ENCODE results near the gene MPPED1. TPM values are rescaled to one million over a fixed set of nuclear protein-coding genes. Genes with fewer than 3 reads are reported as not detected.

Gene MPPED1
- total RNA-seq, 1 experiment from 2014 or later, result not detected

- H3K4me3 Mint-ChIP-seq (ENCODE audit: low read depth, unreplicated experiment), result no peak overlapping the region
- intact Hi-C loops (cut with micrococcal nuclease; ENCODE audit: unreplicated experiment), result no loop called here
- peaks cover 43% of the 10 kb centered on the region for H3K27me3 Mint-ChIP-seq (ENCODE audit: unreplicated experiment)
- CTCF ChIA-PET, result no interaction called here
- no TSS peak for BruUV-seq (replicated peaks)
- no peak for DNase-seq
- no peak overlapping the region for H3K27ac Mint-ChIP-seq (ENCODE audit: unreplicated experiment)
- no peaks in the 10 kb centered on the region for H3K36me3 Mint-ChIP-seq (ENCODE audit: insufficient read depth, unreplicated experiment)
- H3K9me3 Mint-ChIP-seq (ENCODE audit: low read depth, unreplicated experiment), result no peaks in the 10 kb centered on the region
- no peak for TF ChIP-seq CTCF (IDR thresholded peaks at IDR 0.05; ENCODE audit: unreplicated experiment)
- H3K4me1 Mint-ChIP-seq (ENCODE audit: low read depth, unreplicated experiment), result no peaks in the 10 kb centered on the region
These were observed 97.5 kb downstream of the MPPED1 start for GRCh38 chr22:43509337-43509736.

DNA sequence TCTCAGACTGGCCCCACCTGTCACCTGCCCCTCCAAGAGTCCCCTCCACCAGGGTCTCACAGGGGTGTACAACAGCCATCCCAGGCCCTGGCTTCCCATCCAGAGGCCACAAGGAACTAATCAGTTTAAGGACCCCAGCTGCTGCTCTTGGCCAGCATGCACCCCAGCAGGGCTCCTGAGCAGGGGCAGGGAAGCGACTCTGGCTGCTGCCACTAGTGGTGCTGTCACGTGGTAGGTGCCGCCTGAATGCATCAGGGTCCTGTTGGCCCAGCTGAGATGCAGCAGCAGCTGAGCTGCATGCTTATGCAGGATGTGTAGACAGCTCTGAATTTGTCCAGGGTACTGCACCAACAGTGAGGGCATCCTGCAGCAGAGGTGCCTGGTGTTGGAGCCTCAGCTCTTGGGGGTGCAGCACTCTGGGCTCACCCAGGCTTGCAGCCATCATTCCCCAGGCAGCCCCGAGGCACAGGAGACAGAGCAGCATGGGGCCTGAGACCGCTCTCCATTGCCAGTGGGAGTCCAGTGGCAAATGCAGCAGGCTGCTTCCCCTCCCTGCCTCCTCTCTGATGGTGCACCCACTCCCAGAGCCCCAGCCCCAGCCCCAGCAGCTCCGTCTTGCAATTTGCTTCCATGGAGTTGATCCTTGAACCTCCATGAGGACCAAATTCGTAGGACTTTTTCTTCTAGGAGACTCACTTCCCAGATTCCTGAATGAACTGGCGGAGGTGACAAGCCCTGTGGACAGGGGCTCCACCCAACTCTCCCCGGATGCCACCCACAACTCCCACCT, 98.7 kb downstream of the MPPED1 start:
- no TSS peak for BruUV-seq (replicated peaks)
- no peak for DNase-seq
- H3K4me3 Mint-ChIP-seq (ENCODE audit: low read depth, unreplicated experiment), result no peak overlapping the region
- H3K27ac Mint-ChIP-seq (ENCODE audit: unreplicated experiment), result no peak overlapping the region
- no peaks in the 10 kb centered on the region for H3K4me1 Mint-ChIP-seq (ENCODE audit: low read depth, unreplicated experiment)
- TF ChIP-seq CTCF (IDR thresholded peaks at IDR 0.05; ENCODE audit: unreplicated experiment), result no peak
- H3K9me3 Mint-ChIP-seq (ENCODE audit: low read depth, unreplicated experiment), result no peaks in the 10 kb centered on the region
- peaks cover 53% of the 10 kb centered on the region for H3K27me3 Mint-ChIP-seq (ENCODE audit: unreplicated experiment)
- H3K36me3 Mint-ChIP-seq (ENCODE audit: insufficient read depth, unreplicated experiment), result no peaks in the 10 kb centered on the region
- CTCF ChIA-PET, result no interaction called here
- intact Hi-C loops (cut with micrococcal nuclease; ENCODE audit: unreplicated experiment), result no loop called here

GRCh38 chr22:43511276-43511910, 99.6 kb downstream of the MPPED1 start:
- CTCF ChIA-PET, result no interaction called here
- Mint-ChIP-seq H3K4me3 (ENCODE audit: low read depth, unreplicated experiment) (no peak overlapping the region), H3K27ac (ENCODE audit: unreplicated experiment) (no peak overlapping the region), H3K36me3 (ENCODE audit: insufficient read depth, unreplicated experiment) (no peaks in the 10 kb centered on the region), H3K9me3 (ENCODE audit: low read depth, unreplicated experiment) (no peaks in the 10 kb centered on the region), H3K4me1 (ENCODE audit: low read depth, unreplicated experiment) (no peaks in the 10 kb centered on the region), H3K27me3 (ENCODE audit: unreplicated experiment) (peaks cover 62% of the 10 kb centered on the region)
- DNase-seq, result no peak
- intact Hi-C loops (cut with micrococcal nuclease; ENCODE audit: unreplicated experiment), result no loop called here
- no TSS peak for BruUV-seq (replicated peaks)
- TF ChIP-seq CTCF (IDR thresholded peaks at IDR 0.05; ENCODE audit: unreplicated experiment), result no peak

GRCh38 chr22:43512279-43512678, 100.5 kb downstream of the MPPED1 start:
- Mint-ChIP-seq H3K36me3 (ENCODE audit: insufficient read depth, unreplicated experiment) (no peaks in the 10 kb centered on the region), H3K27me3 (ENCODE audit: unreplicated experiment) (peaks cover 71% of the 10 kb centered on the region), H3K27ac (ENCODE audit: unreplicated experiment) (no peak overlapping the region), H3K4me1 (ENCODE audit: low read depth, unreplicated experiment) (no peaks in the 10 kb centered on the region), H3K4me3 (ENCODE audit: low read depth, unreplicated experiment) (no peak overlapping the region), H3K9me3 (ENCODE audit: low read depth, unreplicated experiment) (no peaks in the 10 kb centered on the region)
- intact Hi-C loops (cut with micrococcal nuclease; ENCODE audit: unreplicated experiment), result no loop called here
- CTCF ChIA-PET, result no interaction called here
- no peak for DNase-seq
- TF ChIP-seq CTCF (IDR thresholded peaks at IDR 0.05; ENCODE audit: unreplicated experiment), result no peak
- no TSS peak for BruUV-seq (replicated peaks)

Data from Calu3 (cell line).